ENCODE data around the gene PMPCA. TPM values are rescaled to one million over a fixed set of nuclear protein-coding genes. Genes with fewer than 3 reads are reported as not detected.

PMPCA gene
- total RNA-seq, 1 experiment from 2014 or later = 54.9 TPM

- H3K9me2 ChIP-seq (replicated peaks; ENCODE audit: low read length) = no peaks in the 10 kb centered on the region
- peaks cover 10% of the 10 kb centered on the region; the same call in 1 of the 2 replicates for H4K20me1 ChIP-seq (ENCODE audit: low read length)
- no peaks in the 10 kb centered on the region for H3F3A ChIP-seq (ENCODE audit: low read length, unreplicated experiment)
- DNase-seq = no peak
- no peak overlapping the region for H2AFZ ChIP-seq (ENCODE audit: low read length)
- peaks cover 44% of the 10 kb centered on the region for H3K79me2 ChIP-seq (ENCODE audit: low read length)
- H3K4me3 ChIP-seq (ENCODE audit: low read length) = no peak overlapping the region
- H3K4me2 ChIP-seq (ENCODE audit: low read length) = no peak overlapping the region
- H3K27me3 ChIP-seq (ENCODE audit: low read length) = no peaks in the 10 kb centered on the region
- H3K36me3 ChIP-seq (ENCODE audit: low read depth, low read length) = peaks cover 31% of the 10 kb centered on the region
- POLR2A ChIA-PET (ENCODE audit: unreplicated experiment) = no interaction called here
- TF ChIP-seq CTCF (conservative IDR thresholded peaks at IDR 0.05; ENCODE audit: low read depth, low read length) (no peak), EZH2phosphoT487 (IDR thresholded peaks at IDR 0.05; ENCODE audit: borderline replicate concordance, low read length) (no peak), EZH2 (IDR thresholded peaks at IDR 0.05; ENCODE audit: low read length, unreplicated experiment) (no peak)
- no peaks in the 10 kb centered on the region for H3K9me3 ChIP-seq (ENCODE audit: low read length)
- intact Hi-C loops (cut with micrococcal nuclease) = no loop called here
- no peak overlapping the region for H3K27ac ChIP-seq (ENCODE audit: low read length)
- no TSS peak for BruUV-seq (replicated peaks)
- no peak overlapping the region for H3K9ac ChIP-seq (ENCODE audit: low read length)
- H3K4me1 ChIP-seq (ENCODE audit: insufficient read depth, low read length) = peaks cover 18% of the 10 kb centered on the region; the same call in 1 of the 2 replicates
- CTCF ChIA-PET = no interaction called here
- ATAC-seq = no peak
Observed at GRCh38 chr9:136412962-136413361, 2.5 kb downstream of the PMPCA start.

- CTCF ChIA-PET = no interaction called here
- no peak for ATAC-seq
- no peaks in the 10 kb centered on the region for H3K9me3 ChIP-seq (ENCODE audit: low read length)
Observed at GRCh38 chr9:136416427-136416826, 6.0 kb downstream of the PMPCA start.

More at GRCh38 chr9:136416427-136416826, 6.0 kb downstream of the PMPCA start:
- Histone ChIP-seq H3K4me3 (ENCODE audit: low read length) (no peak overlapping the region), H3K4me2 (ENCODE audit: low read length) (no peak overlapping the region), H3K9me2 (replicated peaks; ENCODE audit: low read length) (no peaks in the 10 kb centered on the region), H3K27ac (ENCODE audit: low read length) (no peak overlapping the region), H3F3A (ENCODE audit: low read length, unreplicated experiment) (no peaks in the 10 kb centered on the region), H3K4me1 (ENCODE audit: insufficient read depth, low read length) (peaks cover 9% of the 10 kb centered on the region; the same call in 1 of the 2 replicates), H4K20me1 (ENCODE audit: low read length) (peaks cover 8% of the 10 kb centered on the region; the same call in 1 of the 2 replicates), H3K36me3 (ENCODE audit: low read depth, low read length) (peaks cover 31% of the 10 kb centered on the region), H3K9ac (ENCODE audit: low read length) (no peak overlapping the region), H2AFZ (ENCODE audit: low read length) (no peak overlapping the region), H3K79me2 (ENCODE audit: low read length) (peaks cover 19% of the 10 kb centered on the region), H3K27me3 (ENCODE audit: low read length) (no peaks in the 10 kb centered on the region)
- no TSS peak for BruUV-seq (replicated peaks)
- DNase-seq = no peak
- intact Hi-C loops (cut with micrococcal nuclease) = no loop called here
- POLR2A ChIA-PET (ENCODE audit: unreplicated experiment) = no interaction called here
- TF ChIP-seq EZH2 (IDR thresholded peaks at IDR 0.05; ENCODE audit: low read length, unreplicated experiment) (no peak), CTCF (conservative IDR thresholded peaks at IDR 0.05; ENCODE audit: low read depth, low read length) (no peak), EZH2phosphoT487 (IDR thresholded peaks at IDR 0.05; ENCODE audit: borderline replicate concordance, low read length) (no peak)
